H9 (cell line): ENCODE results near the gene PSMB8. TPM values are rescaled to one million over a fixed set of nuclear protein-coding genes. Genes with fewer than 3 reads are reported as not detected.
A peak's percentile ranks its signal among the peaks of the same experiment; 100 is the strongest.
"Not testable (repeated sequence)": the region's sequence is repeated elsewhere in the genome, so short reads cannot be mapped to it uniquely, and the experiment has no call there.

Experiments used
- DNase-seq: peaks from one replicate; pipeline ENCODE4 v3.0.0-alpha.2; 2017
- H2AFZ ChIP-seq: one replicate; pipeline ENCODE4 v1.6.1; 2013; ENCODE audit warnings: mild to moderate bottlenecking, low read length, control low read depth, moderate library complexity
- H2AK5ac ChIP-seq: 2 replicates; pipeline ENCODE4 v1.6.1; 2013; ENCODE audit warnings: low read length, control low read depth, mixed read lengths; ENCODE audit not compliant: insufficient read length
- H2BK120ac ChIP-seq: one replicate; pipeline ENCODE4 v1.6.1; 2013; ENCODE audit warnings: low read depth, mild to moderate bottlenecking, low read length, control low read depth, inconsistent platforms; ENCODE audit not compliant: poor library complexity, severe bottlenecking
- H2BK12ac ChIP-seq: 2 replicates; pipeline ENCODE4 v1.6.1; 2013; ENCODE audit warnings: low read length, control low read depth, mixed read lengths, low read depth; ENCODE audit not compliant: insufficient read length
- H2BK15ac ChIP-seq: 2 replicates; pipeline ENCODE4 v1.6.1; 2013; ENCODE audit warnings: low read depth, low read length, control low read depth
- H2BK20ac ChIP-seq: one replicate; pipeline ENCODE4 v1.6.1; 2013; ENCODE audit warnings: low read depth, mild to moderate bottlenecking, low read length, control low read depth, inconsistent platforms; ENCODE audit not compliant: poor library complexity, severe bottlenecking
- H2BK5ac ChIP-seq: 2 replicates; pipeline ENCODE4 v1.6.1; 2013; ENCODE audit warnings: low read length, control low read depth, mixed read lengths; ENCODE audit not compliant: insufficient read length
- H3K14ac ChIP-seq: 2 replicates; pipeline ENCODE4 v1.6.1; 2013; ENCODE audit warnings: low read length, control low read depth; ENCODE audit not compliant: insufficient read depth
- H3K18ac ChIP-seq: 2 replicates; pipeline ENCODE4 v1.6.1; 2013; ENCODE audit warnings: low read depth, mild to moderate bottlenecking, mixed read lengths, low read length, control low read depth; ENCODE audit not compliant: insufficient read length
- H3K23ac ChIP-seq: 2 replicates; pipeline ENCODE4 v1.6.1; 2013; ENCODE audit warnings: low read length, control low read depth, mixed read lengths, low read depth; ENCODE audit not compliant: insufficient read length
- H3K23me2 ChIP-seq: 2 replicates; pipeline ENCODE4 v1.6.1; 2013; ENCODE audit warnings: low read depth, mild to moderate bottlenecking, mixed read lengths, low read length, control low read depth; ENCODE audit not compliant: insufficient read length, poor library complexity, severe bottlenecking
- H3K27ac ChIP-seq: 2 replicates; pipeline ENCODE4 v1.5.1; 2013; ENCODE audit warnings: low read length, control low read depth, mixed read lengths, low read depth; ENCODE audit not compliant: insufficient read length
- H3K27me3 ChIP-seq: 2 replicates; pipeline ENCODE4 v1.6.1; 2013; ENCODE audit warnings: low read length, control low read depth, inconsistent platforms; ENCODE audit not compliant: insufficient read depth
- H3K4ac ChIP-seq: 2 replicates; pipeline ENCODE4 v1.6.1; 2013; ENCODE audit warnings: low read depth, mild to moderate bottlenecking, control low read depth, inconsistent platforms, low read length, moderate library complexity
- H3K4me1 ChIP-seq: 2 replicates; pipeline ENCODE4 v1.6.1; 2013; ENCODE audit warnings: low read length, control low read depth, inconsistent platforms; ENCODE audit not compliant: insufficient read depth
- H3K4me2 ChIP-seq: 2 replicates; pipeline ENCODE4 v1.6.1; 2013; ENCODE audit warnings: low read length, control low read depth, mixed read lengths; ENCODE audit not compliant: insufficient read length, insufficient read depth
- H3K56ac ChIP-seq: 2 replicates; pipeline ENCODE4 v1.6.1; 2013; ENCODE audit warnings: low read depth, mild to moderate bottlenecking, mixed read lengths, low read length, control low read depth; ENCODE audit not compliant: insufficient read length
- H3K79me1 ChIP-seq: 2 replicates; pipeline ENCODE4 v1.6.1; 2013; ENCODE audit warnings: low read depth, mild to moderate bottlenecking, moderate library complexity, low read length, control low read depth, inconsistent platforms; ENCODE audit not compliant: insufficient read depth, poor library complexity, severe bottlenecking
- H3K79me2 ChIP-seq: 2 replicates; pipeline ENCODE4 v1.6.1; 2013; ENCODE audit warnings: low read length, control low read depth, inconsistent platforms; ENCODE audit not compliant: insufficient read depth
- H3K9ac ChIP-seq: 2 replicates; pipeline ENCODE4 v1.6.1; 2013; ENCODE audit warnings: low read length, control low read depth, mixed read lengths; ENCODE audit not compliant: insufficient read length; ENCODE audit errors: extremely low read depth
- H3K9me3 ChIP-seq: one replicate; pipeline ENCODE4 v1.6.1; 2013; ENCODE audit warnings: low read depth, low read length, inconsistent platforms; ENCODE audit not compliant: control insufficient read depth
- H3T11ph ChIP-seq: one replicate; pipeline ENCODE4 v1.6.1; 2013; ENCODE audit warnings: mild to moderate bottlenecking, low read length, control low read depth, inconsistent platforms
- H4K20me1 ChIP-seq: one replicate; pipeline ENCODE4 v1.6.1; 2013; ENCODE audit not compliant: control insufficient read depth, insufficient read length, insufficient read depth
- H4K5ac ChIP-seq: 2 replicates; pipeline ENCODE4 v1.6.1; 2013; ENCODE audit warnings: low read depth, mild to moderate bottlenecking, mixed read lengths, low read length, control low read depth; ENCODE audit not compliant: insufficient read length
- H4K8ac ChIP-seq: replicated peaks from 2 replicates; pipeline ENCODE4 v1.6.1; 2013; ENCODE audit warnings: low read length, control low read depth, mixed read lengths, low read depth; ENCODE audit not compliant: insufficient read length
- H4K91ac ChIP-seq: 2 replicates; pipeline ENCODE4 v1.6.1; 2013; ENCODE audit warnings: low read depth, mild to moderate bottlenecking, moderate library complexity, mixed read lengths, low read length, control low read depth; ENCODE audit not compliant: insufficient read length
- H3K27ac Mint-ChIP-seq, 3 experiments: 2 replicates in 2 of 3; 3 replicates in 1 of 3; pipeline ENCODE4 v1.8.0; 2020 to 2021; ENCODE audit warnings: mixed read lengths in 3 of 3, mild to moderate bottlenecking in 1 of 3, moderate library complexity in 1 of 3
- H3K27me3 Mint-ChIP-seq: 2 replicates; pipeline ENCODE4 v1.8.0; 2021; ENCODE audit warnings: low read depth, mild to moderate bottlenecking, moderate library complexity, mixed read lengths
- H3K36me3 Mint-ChIP-seq, 3 experiments: 2 replicates in 2 of 3; 3 replicates in 1 of 3; pipeline ENCODE4 v1.8.0; 2020 to 2021; ENCODE audit warnings: low read depth in 3 of 3, mixed read lengths in 3 of 3; ENCODE audit not compliant: insufficient read depth in 1 of 3
- H3K4me1 Mint-ChIP-seq, 2 experiments: 2 replicates each; pipeline ENCODE4 v1.8.0; 2020; ENCODE audit warnings: mixed read lengths in 2 of 2
- H3K4me3 Mint-ChIP-seq, 2 experiments: 2 replicates in 1 of 2; 3 replicates in 1 of 2; pipeline ENCODE4 v1.8.0; 2020 to 2021; ENCODE audit warnings: mild to moderate bottlenecking in 2 of 2, mixed read lengths in 2 of 2, moderate library complexity in 1 of 2
- H3K9me3 Mint-ChIP-seq, 2 experiments: 2 replicates in 1 of 2; 3 replicates in 1 of 2; pipeline ENCODE4 v1.8.0; 2020; ENCODE audit warnings: mild to moderate bottlenecking in 2 of 2, mixed read lengths in 2 of 2, moderate library complexity in 1 of 2
- CTCF ChIP-seq: fragments of 200-600 bp; sonication (generic); conservative IDR thresholded peaks from 3 replicates; pipeline ENCODE4 v1.8.0; 2021; ENCODE audit warnings: antibody characterized with exemption, mild to moderate bottlenecking
- WGBS: extraction: QIAGEN DNeasy Blood & Tissue Kit; methylation state at CpG from one replicate; pipeline ENCODE4 v1.1.7; 2013; ENCODE audit warnings: missing lambda C conversion rate, low lambda C conversion rate, mixed read lengths; ENCODE audit not compliant: insufficient read length; ENCODE audit errors: extremely low coverage; 5-methylcytosine and 5-hydroxymethylcytosine counted together
- total RNA-seq: library from RNA; stranded (reverse); gene quantifications from 2 replicates; pipeline ENCODE4 v1.2.1, GENCODE V29; 2021

Gene PSMB8
- total RNA-seq, 1 experiment from 2014 or later, result 19.1 TPM

- Histone ChIP-seq H3K4me2 (no peak overlapping the region), H4K8ac (no peak overlapping the region), H2AK5ac (no peak overlapping the region), H3K4me1 (no peaks in the 10 kb centered on the region), H4K20me1 (no peaks in the 10 kb centered on the region), H3K23ac (no peak overlapping the region), H4K5ac (no peak overlapping the region), H2BK5ac (no peak overlapping the region), H3T11ph (no peak overlapping the region), H3K79me2 (no peaks in the 10 kb centered on the region), H3K27me3 (no peaks in the 10 kb centered on the region), H3K9me3 (no peaks in the 10 kb centered on the region), H3K9ac (no peak overlapping the region), H3K56ac (no peak overlapping the region), H3K27ac (no peak overlapping the region), H3K14ac (no peak overlapping the region), H4K91ac (no peak overlapping the region), H2BK15ac (no peak overlapping the region), H3K79me1 (no peaks in the 10 kb centered on the region), H3K23me2 (no peaks in the 10 kb centered on the region), H3K4ac (no peak overlapping the region), H2BK12ac (no peak overlapping the region), H2BK20ac (no peak overlapping the region), H3K18ac (no peak overlapping the region), H2AFZ (no peak overlapping the region), H2BK120ac (no peak overlapping the region)
- Mint-ChIP-seq H3K4me3 (no peak overlapping the region), H3K27ac (no peak overlapping the region), H3K4me1 (peaks cover 4 to 5% of the 10 kb centered on the region in 2 experiments; a peak in 3 of 4 replicates), H3K36me3 (no peaks in the 10 kb centered on the region), H3K9me3 (no peaks in the 10 kb centered on the region), H3K27me3 (peaks cover 27% of the 10 kb centered on the region)
- peak; percentile 38; the same call in 1 of the 3 replicates for TF ChIP-seq CTCF
- no CpG with 5 or more reads among the region's 5 CpGs for WGBS
- peak; percentile 63 for DNase-seq
Observed at GRCh38 chr6:32807020-32807580, 36.7 kb downstream of the PSMB8 start.

- not testable (repeated sequence) for H3T11ph ChIP-seq, H4K20me1 ChIP-seq, H2AK5ac ChIP-seq, H3K9ac ChIP-seq, H3K9me3 Mint-ChIP-seq, H4K8ac ChIP-seq, H3K79me2 ChIP-seq, H2BK12ac ChIP-seq, H3K56ac ChIP-seq, H3K4me3 Mint-ChIP-seq, H3K14ac ChIP-seq, H3K23ac ChIP-seq, H2AFZ ChIP-seq, H3K4ac ChIP-seq, H3K4me1 ChIP-seq, H3K27me3 ChIP-seq, H3K4me2 ChIP-seq, H2BK20ac ChIP-seq, H3K18ac ChIP-seq, H2BK5ac ChIP-seq, H3K27ac Mint-ChIP-seq, H3K23me2 ChIP-seq, H3K4me1 Mint-ChIP-seq, H3K27ac ChIP-seq, H2BK15ac ChIP-seq, H2BK120ac ChIP-seq, DNase-seq, H4K91ac ChIP-seq, H4K5ac ChIP-seq, H3K36me3 Mint-ChIP-seq, H3K79me1 ChIP-seq, H3K9me3 ChIP-seq
- peaks cover 32% of the 10 kb centered on the region for H3K27me3 Mint-ChIP-seq
Observed at GRCh38 chr6:32805404-32805803, 38.4 kb downstream of the PSMB8 start.
